H1 (cell line): Measurements from ENCODE around the gene GRIA1. TPM values are rescaled to one million over a fixed set of nuclear protein-coding genes. Genes with fewer than 3 reads are reported as not detected.
A peak's percentile ranks its signal among the peaks of the same experiment; 100 is the strongest.

Experiments used
- CTCF ChIA-PET: fragments of 300-600 bp; sonication (Branson Sonifier 250); formaldehyde crosslinking; loops from one replicate; lab custom pipeline; 2021; ENCODE audit not compliant: partially characterized antibody; lab: Charles Lee
- POLR2A ChIA-PET: fragments of 300-600 bp; sonication (Branson Sonifier 250); formaldehyde crosslinking; loops from one replicate; lab custom pipeline; 2021; ENCODE audit warnings: inconsistent platforms; ENCODE audit not compliant: partially characterized antibody; lab: Charles Lee
- DNase-seq, 2 experiments: peaks; one replicate each; pipeline versions ENCODE4 v3.0.0 to v3.0.0-alpha.2; 2010 to 2022; ENCODE audit warnings: low spot score in 2 of 2, low read depth in 1 of 2, mixed read lengths in 1 of 2
- FAIRE-seq: peaks from 2 replicates; lab custom pipeline; 2011; peaks lifted over from hg19 to GRCh38; lab: Jason Lieb, UNC
- H2AFZ ChIP-seq: 2 replicates; pipeline ENCODE4 v1.8.1; 2012; ENCODE audit warnings: low read length, inconsistent platforms
- H2AK5ac ChIP-seq: 2 replicates; pipeline ENCODE4 v1.6.1; 2013; ENCODE audit warnings: low read depth, low read length
- H2BK120ac ChIP-seq: replicated peaks from 2 replicates; pipeline ENCODE3; 2013; ENCODE audit warnings: low read depth, low read length, inconsistent platforms
- H2BK12ac ChIP-seq: 2 replicates; pipeline ENCODE4 v1.6.1; 2013; ENCODE audit warnings: low read depth, low read length
- H2BK15ac ChIP-seq: 2 replicates; pipeline ENCODE4 v1.6.1; 2013; ENCODE audit warnings: low read length
- H2BK20ac ChIP-seq: 2 replicates; pipeline ENCODE4 v1.6.1; 2013; ENCODE audit warnings: low read length
- H2BK5ac ChIP-seq: 2 replicates; pipeline ENCODE4 v1.6.1; 2013; ENCODE audit warnings: low read depth, low read length
- H3K14ac ChIP-seq: 2 replicates; pipeline ENCODE4 v1.6.1; 2013; ENCODE audit warnings: inconsistent platforms; ENCODE audit not compliant: insufficient read length
- H3K18ac ChIP-seq: 2 replicates; pipeline ENCODE4 v1.6.1; 2013; ENCODE audit warnings: low read length; ENCODE audit errors: extremely low read depth
- H3K23ac ChIP-seq: 2 replicates; pipeline ENCODE4 v1.6.1; 2013; ENCODE audit warnings: inconsistent platforms; ENCODE audit not compliant: insufficient read length
- H3K23me2 ChIP-seq: 2 replicates; pipeline ENCODE4 v1.6.1; 2013; ENCODE audit warnings: low read depth, low read length
- H3K27ac ChIP-seq: 2 replicates; pipeline ENCODE4 v1.6.1; 2011; ENCODE audit warnings: low read depth, low read length, inconsistent platforms
- H3K27me3 ChIP-seq, 4 experiments: replicated peaks in 1 of 4; 1 replicate in 1 of 4; 2 replicates in 3 of 4; pipeline versions ENCODE4 v1.6.1 to v1.8.1; 2011 to 2013; ENCODE audit warnings: low read length in 3 of 4, mild to moderate bottlenecking in 3 of 4, inconsistent platforms in 2 of 4, mixed read lengths in 2 of 4, moderate library complexity in 1 of 4; ENCODE audit not compliant: control insufficient read depth in 3 of 4, insufficient read depth in 3 of 4; ENCODE audit errors: extremely low read depth in 1 of 4
- H3K36me3 ChIP-seq, 4 experiments: 2 replicates each; pipeline versions ENCODE4 v1.6.1 to v1.8.1; 2011 to 2013; ENCODE audit warnings: mild to moderate bottlenecking in 4 of 4, low read length in 3 of 4, moderate library complexity in 2 of 4, control low read depth in 1 of 4, inconsistent platforms in 1 of 4; ENCODE audit not compliant: insufficient read depth in 4 of 4, control insufficient read depth in 2 of 4
- H3K4ac ChIP-seq: replicated peaks from 2 replicates; pipeline ENCODE3; 2013; ENCODE audit warnings: low read length, low read depth, mixed read lengths, inconsistent platforms; ENCODE audit not compliant: insufficient read length
- H3K4me1 ChIP-seq, 4 experiments: replicated peaks in 1 of 4; 1 replicate in 1 of 4; 2 replicates in 3 of 4; pipeline versions ENCODE4 v1.6.1 to v1.8.1; 2011 to 2013; ENCODE audit warnings: low read length in 3 of 4, inconsistent platforms in 2 of 4, mixed read lengths in 1 of 4; ENCODE audit not compliant: insufficient read depth in 4 of 4, control insufficient read depth in 3 of 4
- H3K4me2 ChIP-seq, 2 experiments: 2 replicates each; pipeline versions ENCODE4 v1.6.1 to v1.8.1; 2011 to 2013; ENCODE audit warnings: low read depth in 2 of 2, low read length in 2 of 2, control low read depth in 1 of 2, inconsistent platforms in 1 of 2, mild to moderate bottlenecking in 1 of 2; ENCODE audit not compliant: insufficient read depth in 1 of 2
- H3K4me3 ChIP-seq, 4 experiments: fragments of 200-600, 300-600 bp in 1 of 4; sonication (generic), shearing (Covaris generic), sonication (Bioruptor Twin) in 1 of 4; 2 replicates each; pipeline versions ENCODE4 v1.5.1 to v1.8.1; 2011 to 2016; ENCODE audit warnings: low read length in 4 of 4, low read depth in 3 of 4, control low read depth in 2 of 4, inconsistent platforms in 2 of 4, mild to moderate bottlenecking in 2 of 4, mixed read lengths in 1 of 4, moderate library complexity in 1 of 4; ENCODE audit not compliant: insufficient read depth in 2 of 4; ENCODE audit errors: extremely low read depth in 1 of 4
- H3K56ac ChIP-seq: replicated peaks from 2 replicates; pipeline ENCODE3; 2013; ENCODE audit warnings: low read depth, mild to moderate bottlenecking, mixed read lengths, low read length, inconsistent platforms; ENCODE audit not compliant: insufficient read length
- H3K79me1 ChIP-seq: 2 replicates; pipeline ENCODE4 v1.6.1; 2013; ENCODE audit warnings: low read depth, low read length, control low read depth
- H3K79me2 ChIP-seq, 2 experiments: 2 replicates each; pipeline versions ENCODE4 v1.6.1 to v1.8.1; 2012 to 2013; ENCODE audit warnings: low read length in 2 of 2, mild to moderate bottlenecking in 2 of 2, inconsistent platforms in 1 of 2; ENCODE audit not compliant: insufficient read depth in 2 of 2, control insufficient read depth in 1 of 2
- H3K9ac ChIP-seq, 4 experiments: replicated peaks in 1 of 4; 1 replicate in 1 of 4; 2 replicates in 3 of 4; pipeline versions ENCODE4 v1.6.1 to v1.8.1; 2011 to 2013; ENCODE audit warnings: low read depth in 3 of 4, low read length in 3 of 4, control low read depth in 2 of 4, mild to moderate bottlenecking in 2 of 4, moderate library complexity in 2 of 4, inconsistent platforms in 1 of 4; ENCODE audit errors: extremely low read depth in 1 of 4
- H3K9me3 ChIP-seq, 2 experiments: 2 replicates each; pipeline versions ENCODE4 v1.6.1 to v1.8.1; 2012 to 2013; ENCODE audit warnings: mild to moderate bottlenecking in 2 of 2, moderate library complexity in 2 of 2, control low read depth in 1 of 2, inconsistent platforms in 1 of 2, low read depth in 1 of 2, low read length in 1 of 2, mixed read lengths in 1 of 2; ENCODE audit not compliant: insufficient read depth in 2 of 2
- H4K20me1 ChIP-seq, 2 experiments: replicated peaks in 1 of 2; 2 replicates each; pipeline versions ENCODE3 to v1.8.1; 2011 to 2013; ENCODE audit warnings: inconsistent platforms in 2 of 2, low read length in 2 of 2, mild to moderate bottlenecking in 1 of 2; ENCODE audit not compliant: insufficient read depth in 2 of 2, control insufficient read depth in 1 of 2
- H4K5ac ChIP-seq: 2 replicates; pipeline ENCODE4 v1.6.1; 2013; ENCODE audit warnings: low read length, low read depth, mixed read lengths, inconsistent platforms; ENCODE audit not compliant: insufficient read length
- H4K8ac ChIP-seq: 2 replicates; pipeline ENCODE4 v1.8.0; 2013; ENCODE audit warnings: mild to moderate bottlenecking, moderate library complexity, low read length, inconsistent platforms; ENCODE audit not compliant: insufficient read depth; ENCODE audit errors: extremely low read depth
- H4K91ac ChIP-seq: replicated peaks from 2 replicates; pipeline ENCODE3; 2013; ENCODE audit warnings: low read length, mixed read lengths, inconsistent platforms; ENCODE audit not compliant: insufficient read length
- CEBPB ChIP-seq: IDR thresholded peaks from 2 replicates; pipeline ENCODE4 v1.6.1; 2012; ENCODE audit warnings: low read depth, low read length
- HDAC6 ChIP-seq: IDR thresholded peaks from one replicate; pipeline ENCODE4 v1.7.1; 2012; ENCODE audit warnings: low read depth, mild to moderate bottlenecking, inconsistent platforms, low read length, moderate library complexity
- KDM1A ChIP-seq: fragments of 200-600, 300-600 bp; sonication (generic); IDR thresholded peaks from 2 replicates; pipeline ENCODE4 v1.7.1; 2016; ENCODE audit warnings: mild to moderate bottlenecking, low read length, borderline replicate concordance
- KDM4A ChIP-seq: IDR thresholded peaks from one replicate; pipeline ENCODE4 v1.7.1; 2012; ENCODE audit warnings: low read depth, mild to moderate bottlenecking, moderate library complexity, low read length, inconsistent platforms; ENCODE audit not compliant: severe bottlenecking
- RAD21 ChIP-seq, 2 experiments: IDR thresholded peaks in 1 of 2; conservative IDR thresholded peaks in 1 of 2; 2 replicates each; pipeline ENCODE4 v1.6.1; 2011; ENCODE audit warnings: low read depth in 2 of 2, low read length in 2 of 2, improper control_type of control experiment in 1 of 2, inconsistent platforms in 1 of 2, mild to moderate bottlenecking in 1 of 2, moderate library complexity in 1 of 2
- SIX5 ChIP-seq: IDR thresholded peaks from 2 replicates; pipeline ENCODE4 v1.6.1; 2011; ENCODE audit warnings: mild to moderate bottlenecking, low read depth, low read length
- SP1 ChIP-seq: IDR thresholded peaks from 2 replicates; pipeline ENCODE4 v1.6.1; 2011; ENCODE audit warnings: low read depth, low read length
- SP2 ChIP-seq: IDR thresholded peaks from 2 replicates; pipeline ENCODE4 v1.6.1; 2012; ENCODE audit warnings: mild to moderate bottlenecking, low read length, inconsistent platforms
- SP4 ChIP-seq: IDR thresholded peaks from 2 replicates; pipeline ENCODE4 v1.6.1; 2012; ENCODE audit warnings: low read length, inconsistent platforms
- SUZ12 ChIP-seq: fragments of 200-600 bp; sonication (generic); IDR thresholded peaks from 2 replicates; pipeline ENCODE4 v1.6.1; 2012; ENCODE audit warnings: mild to moderate bottlenecking, inconsistent platforms, low read length, moderate library complexity, mixed read lengths
- TAF7 ChIP-seq: optimal IDR thresholded peaks from 2 replicates; pipeline ENCODE3; 2011; ENCODE audit warnings: low read depth, mild to moderate bottlenecking, inconsistent platforms, low read length, moderate library complexity, borderline replicate concordance
- WGBS, 2 experiments: shearing (Covaris generic) in 1 of 2; methylation state at CpG; one replicate each; pipeline versions ENCODE4 v1.1.6 to v1.1.7; 2013 to 2015; ENCODE audit warnings: low lambda C conversion rate in 2 of 2, mixed read lengths in 2 of 2, inconsistent platforms in 1 of 2, low coverage in 1 of 2, missing lambda C conversion rate in 1 of 2; ENCODE audit not compliant: insufficient replicate concordance in 2 of 2, insufficient coverage in 1 of 2, insufficient read length in 1 of 2; ENCODE audit errors: extremely low coverage in 1 of 2, missing lambda C conversion rate in 1 of 2; 5-methylcytosine and 5-hydroxymethylcytosine counted together
- polyA plus RNA-seq, 7 experiments: library from polyadenylated mRNA; depleted of rRNA in 3 of 7; stranded (reverse) in 5 of 7; unstranded in 2 of 7; fragments of >200 nt in 5 of 7; fragments of 200-250 nt in 2 of 7; gene quantifications; 1 replicate in 5 of 7; 2 replicates in 1 of 7; 4 replicates in 1 of 7; pipeline versions ENCODE4 v1.2.1 to v1.2.3, GENCODE V29; 2011 to 2013; ENCODE audit warnings: missing spikeins in 2 of 7, mixed read lengths in 2 of 7
- total RNA-seq: library from RNA; stranded (reverse); fragmentation: NEBNext Ultra II Directional; extraction: Animal tissue kit (Norgen Biotek cat#: 25700); gene quantifications from 2 replicates; pipeline ENCODE4 v1.2.1, GENCODE V29; 2021
- TF ChIP-seq, protein P1 (sequence below), 3 experiments: IDR thresholded peaks; 1 replicate in 2 of 3; 2 replicates in 1 of 3; pipeline versions ENCODE4 v1.5.1 to v1.6.1; 2011; ENCODE audit warnings: low read length in 3 of 3, mild to moderate bottlenecking in 3 of 3, inconsistent platforms in 2 of 3, low read depth in 1 of 3, moderate library complexity in 1 of 3; ENCODE audit not compliant: insufficient read depth in 1 of 3; ENCODE audit errors: control extremely low read depth in 1 of 3

GRIA1 gene
- total and polyA plus RNA-seq, 2 of the 8 experiments (the other 6 are each of a cell fraction or from before 2014, with no cell fraction given) = 0.97 to 2.5 TPM

DNA sequence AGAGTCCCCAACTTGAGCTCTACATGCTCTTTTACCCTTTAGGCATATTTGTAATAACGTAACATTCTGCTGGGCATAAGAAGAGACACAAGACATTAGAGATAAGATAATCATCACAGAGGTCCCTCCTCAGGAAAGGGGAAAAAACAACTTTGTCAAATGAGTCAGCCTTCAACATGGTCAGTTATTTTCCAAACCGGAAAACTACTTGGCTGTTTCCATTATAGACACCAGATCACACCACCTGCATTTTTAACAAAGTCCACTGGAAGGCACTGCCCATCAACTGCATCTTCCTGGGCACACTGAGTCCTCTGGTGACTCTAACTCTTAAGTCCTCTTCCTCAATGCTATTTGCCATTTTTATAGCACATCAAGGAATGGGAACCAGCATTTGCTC is 326.4 kb downstream of the GRIA1 start:
- Histone ChIP-seq H2AFZ (no peak overlapping the region), H2AK5ac (no peak overlapping the region), H2BK12ac (no peak overlapping the region), H3K4me2 (no peak overlapping the region), H3K56ac (no peak overlapping the region), H3K18ac (no peak overlapping the region), H3K27me3 (peaks cover 0 to 2% (median 0%) of the 10 kb centered on the region in 4 experiments; a peak in 1 of 7 replicates), H3K79me1 (no peaks in the 10 kb centered on the region), H2BK15ac (no peak overlapping the region), H4K8ac (no peak overlapping the region), H2BK5ac (no peak overlapping the region), H3K4me3 (no peak overlapping the region), H4K91ac (no peak overlapping the region), H3K9ac (no peak overlapping the region), H2BK20ac (no peak overlapping the region), H3K79me2 (no peaks in the 10 kb centered on the region), H3K27ac (no peak overlapping the region), H3K23ac (no peak overlapping the region), H4K20me1 (no peaks in the 10 kb centered on the region), H3K4me1 (no peaks in the 10 kb centered on the region), H3K23me2 (no peaks in the 10 kb centered on the region; the same call in 1 of the 2 replicates), H3K36me3 (no peaks in the 10 kb centered on the region), H3K14ac (no peak overlapping the region), H3K4ac (no peak overlapping the region), H4K5ac (no peak overlapping the region), H2BK120ac (no peak overlapping the region), H3K9me3 (no peaks in the 10 kb centered on the region)
- DNase-seq (no peak), FAIRE-seq (no peak)
- ChIA-PET POLR2A (no interaction called here), CTCF (interaction anchor here (2.7 to 5.3 kb wide), 3 partner anchors 10 to 149 kb away, joined by 8 to 32 read pairs (median 13); no protein-coding TSS in a partner anchor)
- 84% methylated on average over 2 of the region's 2 CpGs; no CpG with 5 or more reads in 1 of the 2 experiments for WGBS, 2 experiments
- TF ChIP-seq TAF7 = no peak
- TF ChIP-seq HDAC6 = no peak
- no peak for TF ChIP-seq KDM4A
- TF ChIP-seq, protein P1, sequence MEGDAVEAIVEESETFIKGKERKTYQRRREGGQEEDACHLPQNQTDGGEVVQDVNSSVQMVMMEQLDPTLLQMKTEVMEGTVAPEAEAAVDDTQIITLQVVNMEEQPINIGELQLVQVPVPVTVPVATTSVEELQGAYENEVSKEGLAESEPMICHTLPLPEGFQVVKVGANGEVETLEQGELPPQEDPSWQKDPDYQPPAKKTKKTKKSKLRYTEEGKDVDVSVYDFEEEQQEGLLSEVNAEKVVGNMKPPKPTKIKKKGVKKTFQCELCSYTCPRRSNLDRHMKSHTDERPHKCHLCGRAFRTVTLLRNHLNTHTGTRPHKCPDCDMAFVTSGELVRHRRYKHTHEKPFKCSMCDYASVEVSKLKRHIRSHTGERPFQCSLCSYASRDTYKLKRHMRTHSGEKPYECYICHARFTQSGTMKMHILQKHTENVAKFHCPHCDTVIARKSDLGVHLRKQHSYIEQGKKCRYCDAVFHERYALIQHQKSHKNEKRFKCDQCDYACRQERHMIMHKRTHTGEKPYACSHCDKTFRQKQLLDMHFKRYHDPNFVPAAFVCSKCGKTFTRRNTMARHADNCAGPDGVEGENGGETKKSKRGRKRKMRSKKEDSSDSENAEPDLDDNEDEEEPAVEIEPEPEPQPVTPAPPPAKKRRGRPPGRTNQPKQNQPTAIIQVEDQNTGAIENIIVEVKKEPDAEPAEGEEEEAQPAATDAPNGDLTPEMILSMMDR (IDR thresholded peaks at IDR 0.05; ENCODE audit: control extremely low read depth in 1 of 3, insufficient read depth in 1 of 3, low read depth in 1 of 3, low read length in 3 of 3) = peak in 1 of 3 experiments; percentile 2; a peak in 1 of 4 replicates
- no peak for TF ChIP-seq SP1
- TF ChIP-seq SP4 = no peak
- TF ChIP-seq SIX5 = no peak
- TF ChIP-seq CEBPB = no peak
- no peak for TF ChIP-seq SP2
- TF ChIP-seq RAD21 (IDR thresholded peaks at IDR 0.05 in 1 of 2, conservative IDR thresholded peaks at IDR 0.05 in 1 of 2; ENCODE audit: low read depth in 2 of 2, low read length in 2 of 2) = peak; percentile 44 to 58
- no peak for TF ChIP-seq SUZ12
- no peak for TF ChIP-seq KDM1A
